GM12873 (cell line): ENCODE results near the gene PGP.

ENCODE experiments used
- CTCF ChIP-seq: IDR thresholded peaks from 2 replicates; pipeline ENCODE4 v1.5.1; 2012; ENCODE audit warnings: low read depth, mild to moderate bottlenecking, moderate library complexity, low read length, control low read depth; ENCODE audit not compliant: insufficient read depth; ENCODE audit errors: missing control alignments

The PGP gene

GRCh38 chr16:2238838-2239675, 24.4 kb upstream of the PGP start:
- TF ChIP-seq CTCF = no peak

GRCh38 chr16:2238150-2238837, 23.7 kb upstream of the PGP start:
- TF ChIP-seq CTCF = no peak

- no peak for TF ChIP-seq CTCF
Measured at GRCh38 chr16:2237493-2238149, 23.0 kb upstream of the PGP start.

GRCh38 chr16:2237102-2237482, 22.5 kb upstream of the PGP start:
- TF ChIP-seq CTCF = no peak

GRCh38 chr16:2236337-2237101, 21.9 kb upstream of the PGP start, which contains the start of gene DNASE1L2:
TSS of gene DNASE1L2 (plus strand) at chr16:2236444. CDS start at chr16:2236817, 373 bp downstream.
- no peak for TF ChIP-seq CTCF

- no peak for TF ChIP-seq CTCF
Measured at GRCh38 chr16:2235695-2236336, 21.2 kb upstream of the PGP start.
